ENCODE results near the gene ADTRP. TPM values are rescaled to one million over a fixed set of nuclear protein-coding genes. Genes with fewer than 3 reads are reported as not detected.

The ADTRP gene
- total RNA-seq, 4 donors from 2014 or later: 0.38 to 0.68 (median 0.55) TPM

- no peak for TF ChIP-seq CTCF (IDR thresholded peaks at IDR 0.05; ENCODE audit: low read depth)
Measured at GRCh38 chr6:11783524-11784064, 5.0 kb upstream of the ADTRP start.

GRCh38 chr6:11782524-11782923 is 3.9 kb upstream of the ADTRP start:
- no peak for TF ChIP-seq CTCF (IDR thresholded peaks at IDR 0.05; ENCODE audit: low read depth)

- TF ChIP-seq CTCF (IDR thresholded peaks at IDR 0.05; ENCODE audit: low read depth): no peak
Measured at GRCh38 chr6:11780097-11780428, 1.5 kb upstream of the ADTRP start.

- TF ChIP-seq CTCF (IDR thresholded peaks at IDR 0.05; ENCODE audit: low read depth): no peak
Measured at GRCh38 chr6:11779329-11780096, 910 bp upstream of the ADTRP start.

DNA sequence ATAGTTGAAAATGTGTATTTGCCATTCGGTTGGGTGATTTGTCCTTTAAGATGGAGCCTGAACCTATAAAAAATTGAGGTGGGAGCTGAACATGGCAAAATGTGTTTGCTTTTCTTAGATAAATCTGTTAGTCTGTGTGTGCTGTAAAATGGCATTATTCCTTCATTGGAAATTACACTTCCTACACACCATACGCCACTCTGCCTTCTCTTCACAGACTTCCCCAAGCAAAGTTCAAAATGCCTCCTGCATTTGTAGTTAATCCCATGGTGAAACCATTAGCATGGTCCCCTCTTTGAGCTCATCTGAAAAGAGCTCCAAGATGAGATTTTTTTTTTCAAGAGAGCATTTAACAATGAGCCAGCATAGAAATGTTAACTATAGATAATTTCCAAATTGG is 567 bp downstream of the ADTRP start:
- TF ChIP-seq CTCF (IDR thresholded peaks at IDR 0.05; ENCODE audit: low read depth): no peak

- no peak for TF ChIP-seq CTCF (IDR thresholded peaks at IDR 0.05; ENCODE audit: low read depth)
Measured at GRCh38 chr6:11775791-11776409, 2.7 kb downstream of the ADTRP start.

DNA sequence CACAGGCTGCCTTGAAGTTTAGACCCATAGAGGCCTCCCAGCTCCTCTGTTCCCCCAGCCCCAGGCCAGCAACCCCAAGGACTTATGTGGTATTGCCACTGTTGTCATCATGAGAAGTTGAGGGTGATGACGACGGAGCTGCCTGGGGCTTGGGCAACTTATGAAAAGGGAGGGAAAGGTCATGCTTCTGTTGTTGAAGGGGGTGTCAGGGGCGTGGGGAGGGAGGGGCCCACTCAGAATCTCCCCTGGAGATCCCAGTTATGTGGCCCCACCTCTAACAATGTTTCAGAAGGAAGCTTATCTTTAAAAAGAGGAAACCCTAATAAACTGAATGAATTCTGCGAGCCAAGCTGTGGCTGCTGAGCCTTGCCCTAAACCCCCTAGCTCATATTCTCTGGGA is 4.2 kb downstream of the ADTRP start:
- TF ChIP-seq CTCF (IDR thresholded peaks at IDR 0.05; ENCODE audit: low read depth): no peak
